SK-N-MC (cell line): ENCODE measurements around the gene PML.

ENCODE experiments used
- EZH2 ChIP-seq: fragments of 200-600 bp; sonication (generic); IDR thresholded peaks from one replicate; pipeline ENCODE4 v1.6.1; 2017; ENCODE audit warnings: antibody characterized with exemption
- FOXP2 ChIP-seq: optimal IDR thresholded peaks from 2 replicates; pipeline ENCODE3; 2011; ENCODE audit warnings: mild to moderate bottlenecking, moderate library complexity; ENCODE audit not compliant: insufficient read depth; ENCODE audit errors: extremely low read length, control extremely low read depth
- POLR2AphosphoS5 ChIP-seq: IDR thresholded peaks from 2 replicates; pipeline ENCODE4 v1.6.1; 2012; ENCODE audit warnings: mild to moderate bottlenecking, low read depth, low read length, borderline replicate concordance

GRCh38 chr15:74027688-74028087, 33.2 kb downstream of the PML start:
- TF ChIP-seq POLR2AphosphoS5 (no peak), EZH2 (no peak), FOXP2 (no peak)
